HepG2 (cell line): Measurements from ENCODE around the gene HEY2. TPM values are rescaled to one million over a fixed set of nuclear protein-coding genes. Genes with fewer than 3 reads are reported as not detected.

Experiments
- ATAC-seq: fragments of 200-7000 bp; cut with Tn5 transposase; 3 replicates; pipeline ENCODE4 v1.9.1; 2020; ENCODE audit warnings: mild to moderate bottlenecking, moderate library complexity
- BruUV-seq: library from RNA; stranded (reverse); fragments of 400-500 nt; replicated peaks from 2 replicates; lab custom pipeline; 2021; lab: Mats Ljungman, UMichigan
- CTCF ChIA-PET: fragments of 300-600 bp; formaldehyde crosslinking; extraction: SDS; loops from one replicate; lab custom pipeline; 2021; ENCODE audit warnings: low total read pairs, inconsistent platforms, low intra/inter-chr PET ratio; lab: Yijun Ruan, JAX
- POLR2A ChIA-PET: fragments of 350-600 bp; sonication (Branson Sonifier 250); formaldehyde crosslinking; loops from one replicate; lab custom pipeline; 2020; ENCODE audit warnings: antibody characterized with exemption, inconsistent platforms; lab: Yijun Ruan, JAX
- DNase-seq: peaks from one replicate; pipeline ENCODE4 v3.0.0-alpha.2; 2015; ENCODE audit warnings: low spot score
- FAIRE-seq: peaks from 3 replicates; lab custom pipeline; 2011; peaks lifted over from hg19 to GRCh38; lab: Jason Lieb, UNC
- H2AFZ ChIP-seq: one replicate; pipeline ENCODE4 v1.6.1; 2011; ENCODE audit warnings: low read length, inconsistent platforms
- H3K27ac ChIP-seq: fragments of 300-600 bp; 3 replicates; pipeline ENCODE4 v1.8.0; 2011; ENCODE audit warnings: mixed run types, mild to moderate bottlenecking, mixed read lengths, low read length, inconsistent platforms; ENCODE audit not compliant: insufficient read depth; ENCODE audit errors: extremely low read length
- H3K27me3 ChIP-seq, 2 experiments: fragments of 200-600 bp in 1 of 2; 2 replicates in 1 of 2; 3 replicates in 1 of 2; pipeline versions ENCODE4 v1.6.0 to v1.8.0; 2011; ENCODE audit warnings: low read length in 2 of 2, mild to moderate bottlenecking in 2 of 2, moderate library complexity in 2 of 2, inconsistent platforms in 1 of 2; ENCODE audit not compliant: insufficient read depth in 2 of 2, control insufficient read depth in 1 of 2
- H3K36me3 ChIP-seq, 2 experiments: fragments of 200-600 bp in 1 of 2; replicated peaks in 1 of 2; 2 replicates in 1 of 2; 3 replicates in 1 of 2; pipeline versions ENCODE4 v1.5.1 to v1.8.0; 2011; ENCODE audit warnings: low read length in 2 of 2, inconsistent platforms in 1 of 2; ENCODE audit not compliant: insufficient read depth in 2 of 2, control insufficient read depth in 1 of 2
- H3K4me1 ChIP-seq: 2 replicates; pipeline ENCODE4 v1.5.1; 2012; ENCODE audit warnings: low read length, inconsistent platforms; ENCODE audit not compliant: insufficient read depth
- H3K4me2 ChIP-seq: 2 replicates; pipeline ENCODE4 v1.6.0; 2011; ENCODE audit warnings: low read depth, low read length, inconsistent platforms
- H3K4me3 ChIP-seq, 3 experiments: fragments of 200-600 bp in 1 of 3; sonication (generic), shearing (Covaris generic) in 1 of 3; replicated peaks in 1 of 3; 2 replicates each; pipeline ENCODE4 v1.5.1; 2011 to 2016; ENCODE audit warnings: low read length in 3 of 3, inconsistent platforms in 2 of 3, low read depth in 2 of 3, mild to moderate bottlenecking in 2 of 3, control low read depth in 1 of 3, mixed read lengths in 1 of 3; ENCODE audit not compliant: insufficient read depth in 1 of 3
- H3K79me2 ChIP-seq: one replicate; pipeline ENCODE4 v1.6.1; 2011; ENCODE audit warnings: low read length, inconsistent platforms; ENCODE audit not compliant: insufficient read depth
- H3K9ac ChIP-seq: 2 replicates; pipeline ENCODE4 v1.6.0; 2011; ENCODE audit warnings: mild to moderate bottlenecking, low read depth, low read length, inconsistent platforms; ENCODE audit not compliant: insufficient read depth
- H3K9me3 ChIP-seq: 2 replicates; pipeline ENCODE4 v1.5.1; 2012; ENCODE audit warnings: mild to moderate bottlenecking, low read length
- H4K20me1 ChIP-seq: 2 replicates; pipeline ENCODE4 v1.6.0; 2011; ENCODE audit warnings: inconsistent platforms, mild to moderate bottlenecking, low read length, moderate library complexity; ENCODE audit not compliant: insufficient read depth
- ATF7-NPFF ChIP-seq: sonication (generic); formaldehyde crosslinking; IDR thresholded peaks from 2 replicates; pipeline ENCODE4 v1.8.1; 2023; ENCODE audit warnings: mild to moderate bottlenecking, low read depth, missing genetic modification reagents, moderate library complexity
- GTF3A ChIP-seq: sonication (generic); formaldehyde crosslinking; conservative IDR thresholded peaks from 2 replicates; pipeline ENCODE4 v1.4.0; 2020; ENCODE audit warnings: mild to moderate bottlenecking, missing genetic modification reagents
- HOXA5 ChIP-seq: sonication (generic); formaldehyde crosslinking; IDR thresholded peaks from 2 replicates; pipeline ENCODE4 v1.4.0; 2020; ENCODE audit warnings: missing genetic modification reagents
- IKZF1 ChIP-seq: fragments of 450-650 bp; IDR thresholded peaks from 2 replicates; pipeline ENCODE4 v1.7.1; 2016
- NFAT5 ChIP-seq: sonication (generic); formaldehyde crosslinking; IDR thresholded peaks from 2 replicates; pipeline ENCODE4 v1.4.0; 2020; ENCODE audit warnings: missing genetic modification reagents
- SP4 ChIP-seq: sonication (generic); formaldehyde crosslinking; IDR thresholded peaks from 2 replicates; pipeline ENCODE4 v1.8.1; 2023; ENCODE audit warnings: mild to moderate bottlenecking, missing genetic modification reagents
- ZBTB21 ChIP-seq: sonication (generic); formaldehyde crosslinking; IDR thresholded peaks from 2 replicates; pipeline ENCODE4 v1.4.0; 2020; ENCODE audit warnings: missing genetic modification reagents
- ZNF333 ChIP-seq: sonication (generic); formaldehyde crosslinking; IDR thresholded peaks from 2 replicates; pipeline ENCODE4 v1.4.0; 2020; ENCODE audit warnings: mild to moderate bottlenecking, missing genetic modification reagents, borderline replicate concordance
- ZNF569 ChIP-seq: sonication (generic); formaldehyde crosslinking; IDR thresholded peaks from 2 replicates; pipeline ENCODE4 v1.5.0; 2020; ENCODE audit warnings: mild to moderate bottlenecking, missing genetic modification reagents, moderate library complexity, borderline replicate concordance
- in situ Hi-C: cut with HindIII; loops from 2 replicates; pipeline ENCODE4 v1.10.0; 2017; ENCODE audit warnings: low pct_unique_long_range_greater_than_20kb; ENCODE audit not compliant: extremely low pct_ligation_motif_present
- intact Hi-C: fragments of 100-400 bp; cut with micrococcal nuclease; formaldehyde crosslinking; loops from one replicate; pipeline ENCODE4 v1.10.0; 2022; ENCODE audit not compliant: unreplicated experiment
- polyA plus RNA-seq, 8 experiments: library from polyadenylated mRNA; depleted of rRNA in 3 of 8; stranded (reverse) in 7 of 8; unstranded in 1 of 8; fragments of >200 nt; fragmentation: Illumina TruSeq in 4 of 8; extraction: Trizol in 4 of 8; gene quantifications; 2 replicates each; pipeline versions ENCODE4 v1.2.1 to v1.2.3, GENCODE V29; 2011 to 2016; ENCODE audit warnings: low read depth in 4 of 8, missing spikeins in 1 of 8, mixed read lengths in 1 of 8; ENCODE audit not compliant: insufficient read depth in 1 of 8
- total RNA-seq, 5 experiments: library from RNA; depleted of rRNA; stranded (reverse); fragments of >200 nt; fragmentation: Illumina TruSeq; extraction: Trizol; gene quantifications; 2 replicates each; pipeline ENCODE4 v1.2.3, GENCODE V29; 2016; ENCODE audit warnings: low read depth in 1 of 5
- TF ChIP-seq, protein P1 (sequence below): sonication (generic); formaldehyde crosslinking; IDR thresholded peaks from 2 replicates; pipeline ENCODE4 v1.9.0; 2021; ENCODE audit warnings: missing genetic modification reagents, borderline replicate concordance

The HEY2 gene
- total and polyA plus RNA-seq, 2 of the 13 experiments (the other 11 are each of a cell fraction or from before 2014, with no cell fraction given): 0.04 TPM

DNA sequence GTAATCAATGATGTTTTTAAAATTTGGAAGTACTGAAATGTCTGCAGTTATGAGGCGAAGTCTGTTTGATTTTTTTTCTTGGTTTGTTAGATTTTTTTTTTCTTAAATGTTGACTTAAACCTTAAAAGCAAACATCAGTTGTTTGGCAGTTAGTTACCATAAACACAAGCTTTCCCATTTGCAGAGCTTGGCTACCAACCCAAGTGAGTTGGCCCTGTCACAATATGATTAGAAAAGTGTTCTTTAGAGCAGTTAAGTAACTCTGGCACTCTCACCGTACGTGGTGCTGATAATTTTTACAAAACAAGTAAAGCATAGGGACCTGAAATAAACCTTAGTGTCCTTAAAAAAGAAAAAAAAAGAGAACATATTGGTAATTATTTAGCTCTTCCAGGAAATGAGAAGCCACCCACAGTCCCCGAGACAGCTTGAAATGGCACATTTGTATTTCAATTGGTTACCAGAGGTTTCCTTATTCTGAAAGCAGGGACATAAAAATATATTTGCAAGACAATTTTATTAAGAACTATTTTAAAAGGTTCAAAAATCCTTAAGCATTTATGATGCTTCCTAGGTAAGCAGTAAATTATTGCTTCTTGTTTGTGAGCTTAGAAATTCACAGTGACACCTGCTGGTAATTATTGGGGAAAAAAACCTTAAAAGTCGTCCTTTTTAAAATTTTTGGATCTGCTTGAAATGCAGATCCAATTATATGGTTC lies 3.9 kb downstream of the HEY2 start (continued):
- TF ChIP-seq, protein P1, sequence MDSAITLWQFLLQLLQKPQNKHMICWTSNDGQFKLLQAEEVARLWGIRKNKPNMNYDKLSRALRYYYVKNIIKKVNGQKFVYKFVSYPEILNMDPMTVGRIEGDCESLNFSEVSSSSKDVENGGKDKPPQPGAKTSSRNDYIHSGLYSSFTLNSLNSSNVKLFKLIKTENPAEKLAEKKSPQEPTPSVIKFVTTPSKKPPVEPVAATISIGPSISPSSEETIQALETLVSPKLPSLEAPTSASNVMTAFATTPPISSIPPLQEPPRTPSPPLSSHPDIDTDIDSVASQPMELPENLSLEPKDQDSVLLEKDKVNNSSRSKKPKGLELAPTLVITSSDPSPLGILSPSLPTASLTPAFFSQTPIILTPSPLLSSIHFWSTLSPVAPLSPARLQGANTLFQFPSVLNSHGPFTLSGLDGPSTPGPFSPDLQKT: no peak

- ATAC-seq: no peak
- Histone ChIP-seq H3K4me2 (no peak overlapping the region), H2AFZ (no peak overlapping the region), H3K27me3 (peaks cover 0 to 22% of the 10 kb centered on the region in 2 experiments; a peak in 4 of 5 replicates), H3K4me3 (no peak overlapping the region), H3K4me1 (peaks cover 14% of the 10 kb centered on the region), H3K9ac (no peak overlapping the region), H3K79me2 (no peaks in the 10 kb centered on the region), H3K36me3 (no peaks in the 10 kb centered on the region), H3K9me3 (no peaks in the 10 kb centered on the region), H4K20me1 (no peaks in the 10 kb centered on the region), H3K27ac (no peak overlapping the region)
- BruUV-seq: no TSS peak
- intact Hi-C loops: loop anchor here (1.0 to 2.0 kb wide), 2 partner anchors 241 to 440 kb away; no protein-coding TSS in a partner anchor
- in situ Hi-C loops: loop anchor here (5.0 to 25.0 kb wide), 2 partner anchors 442 to 892 kb away; no protein-coding TSS in a partner anchor
- no peak for DNase-seq
- ChIA-PET POLR2A (interaction anchor here (0.8 kb wide), 1 partner anchor 452 kb away, joined by 4 read pairs; the partner anchor contains the start of gene HDDC2), CTCF (interaction anchor here (1.1 to 2.9 kb wide), 3 partner anchors 440 to 443 kb away, joined by 3 to 27 read pairs (median 25); no protein-coding TSS in a partner anchor)
- FAIRE-seq: no peak
- TF ChIP-seq GTF3A (CRISPR knock-in tag) (no peak), NFAT5 (CRISPR knock-in tag) (no peak), SP4 (CRISPR knock-in tag) (no peak), ATF7-NPFF (CRISPR knock-in tag) (no peak), IKZF1 (no peak), ZBTB21 (CRISPR knock-in tag) (no peak), HOXA5 (CRISPR knock-in tag) (no peak), ZNF569 (no peak), ZNF333 (no peak)
Observed at GRCh38 chr6:125753937-125754259, 4.5 kb downstream of the HEY2 start.
